ENCODE data around the gene ZNF583. TPM values are rescaled to one million over a fixed set of nuclear protein-coding genes. Genes with fewer than 3 reads are reported as not detected.
A peak's percentile ranks its signal among the peaks of the same experiment; 100 is the strongest.

Gene ZNF583
- total RNA-seq, result 9.1 to 10.1 TPM (median 9.9 TPM) in 3 replicates

- H3K4me1 Mint-ChIP-seq, result peaks cover 17% of the 10 kb centered on the region
- H3K9me3 Mint-ChIP-seq, result peaks cover 61% of the 10 kb centered on the region
- no peak for TF ChIP-seq CTCF (IDR thresholded peaks at IDR 0.05; ENCODE audit: unreplicated experiment)
- DNase-seq (ENCODE audit: low spot score in 2 of 2, unreplicated experiment in 2 of 2), result peak; percentile 85 to 94
- no peaks in the 10 kb centered on the region for H3K27me3 Mint-ChIP-seq (ENCODE audit: low read depth)
- H3K4me3 Mint-ChIP-seq, result peak within 1 kb of the TSS; percentile 75
- peak within 1 kb of the TSS; percentile 96 for H3K27ac Mint-ChIP-seq
- peaks cover 64% of the 10 kb centered on the region for H3K36me3 Mint-ChIP-seq
These were observed at the start of gene ZNF583 for GRCh38 chr19:56403764-56404704. Gene ZNF583, plus strand, starts transcription at chr19:56404332. Its CDS starts 2,783 bp downstream, at chr19:56407115.

- peaks cover 13% of the 10 kb centered on the region for H3K36me3 Mint-ChIP-seq
- no peak for DNase-seq (ENCODE audit: low spot score in 2 of 2, unreplicated experiment in 2 of 2)
- no peak overlapping the region for H3K4me3 Mint-ChIP-seq
- no peaks in the 10 kb centered on the region for H3K4me1 Mint-ChIP-seq
- no peak for TF ChIP-seq CTCF (IDR thresholded peaks at IDR 0.05; ENCODE audit: unreplicated experiment)
- no peak overlapping the region for H3K27ac Mint-ChIP-seq
- H3K9me3 Mint-ChIP-seq, result peaks cover 56% of the 10 kb centered on the region
- no peaks in the 10 kb centered on the region for H3K27me3 Mint-ChIP-seq (ENCODE audit: low read depth)
These were observed 48.6 kb upstream of the ZNF583 start for GRCh38 chr19:56355517-56355916.

- Mint-ChIP-seq H3K4me3 (no peak overlapping the region), H3K9me3 (peaks cover 61% of the 10 kb centered on the region)
These were observed 47.2 kb upstream of the ZNF583 start for GRCh38 chr19:56356944-56357343.

GRCh38 chr19:56360841-56361240 lies 43.3 kb upstream of the ZNF583 start:
- no peak for TF ChIP-seq CTCF (IDR thresholded peaks at IDR 0.05; ENCODE audit: unreplicated experiment)
- H3K27ac Mint-ChIP-seq, result no peak overlapping the region
- H3K4me1 Mint-ChIP-seq, result no peaks in the 10 kb centered on the region
- H3K27me3 Mint-ChIP-seq (ENCODE audit: low read depth), result no peaks in the 10 kb centered on the region
- H3K36me3 Mint-ChIP-seq, result peaks cover 26% of the 10 kb centered on the region
- no peak overlapping the region for H3K4me3 Mint-ChIP-seq
- DNase-seq (ENCODE audit: low spot score in 2 of 2, unreplicated experiment in 2 of 2), result no peak
- peaks cover 70% of the 10 kb centered on the region for H3K9me3 Mint-ChIP-seq

More at GRCh38 chr19:56356944-56357343, 47.2 kb upstream of the ZNF583 start:
- no peaks in the 10 kb centered on the region for H3K27me3 Mint-ChIP-seq (ENCODE audit: low read depth)
- no peak for TF ChIP-seq CTCF (IDR thresholded peaks at IDR 0.05; ENCODE audit: unreplicated experiment)
- H3K36me3 Mint-ChIP-seq, result peaks cover 20% of the 10 kb centered on the region
- no peaks in the 10 kb centered on the region for H3K4me1 Mint-ChIP-seq
- DNase-seq (ENCODE audit: low spot score in 2 of 2, unreplicated experiment in 2 of 2), result no peak
- H3K27ac Mint-ChIP-seq, result no peak overlapping the region

GRCh38 chr19:56367829-56368711 lies 36.1 kb upstream of the ZNF583 start:
- Mint-ChIP-seq H3K9me3 (peaks cover 74% of the 10 kb centered on the region), H3K27ac (peak overlapping the region; percentile 95), H3K4me1 (peaks cover 11% of the 10 kb centered on the region), H3K27me3 (ENCODE audit: low read depth) (no peaks in the 10 kb centered on the region), H3K4me3 (peak overlapping the region; percentile 85), H3K36me3 (peaks cover 44% of the 10 kb centered on the region)
- TF ChIP-seq CTCF (IDR thresholded peaks at IDR 0.05; ENCODE audit: unreplicated experiment), result no peak
- peak; percentile 64 to 78 for DNase-seq (ENCODE audit: low spot score in 2 of 2, unreplicated experiment in 2 of 2)
